H54 (cell line): ENCODE measurements around the gene STH.

Source experiments
- DNase-seq: peaks from one replicate; pipeline ENCODE4 v3.0.0; 2011; ENCODE audit warnings: low spot score, mixed read lengths; ENCODE audit not compliant: insufficient read length
- FAIRE-seq: peaks from 3 replicates; lab custom pipeline; 2011; peaks lifted over from hg19 to GRCh38; lab: Jason Lieb, UNC
- POLR2A ChIP-seq: IDR thresholded peaks from 2 replicates; pipeline ENCODE4 v1.6.1; 2011; ENCODE audit warnings: low read depth, mild to moderate bottlenecking, low read length

STH gene

DNA sequence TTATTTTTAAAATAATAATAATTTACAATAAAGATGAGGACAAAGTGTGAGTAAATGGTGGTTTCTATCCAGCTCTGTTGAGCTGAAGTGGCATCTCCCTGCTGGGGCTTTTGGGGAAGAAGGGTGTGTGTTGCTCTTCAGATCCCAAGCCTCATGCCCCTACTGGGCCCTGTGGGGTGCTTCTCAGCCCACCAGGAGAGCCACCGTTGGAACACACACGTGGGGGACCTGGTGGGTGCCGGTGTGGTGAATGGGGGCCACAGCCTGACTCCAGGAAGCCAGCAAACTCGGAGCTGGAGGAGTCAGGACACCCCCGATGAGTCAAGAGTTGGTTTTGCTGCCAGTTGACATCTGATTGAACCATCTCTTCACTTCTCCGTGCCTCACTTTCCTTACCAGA, 37.8 kb upstream of the STH start:
- FAIRE-seq, result no peak
- DNase-seq, result no peak
- no peak for TF ChIP-seq POLR2A

DNA sequence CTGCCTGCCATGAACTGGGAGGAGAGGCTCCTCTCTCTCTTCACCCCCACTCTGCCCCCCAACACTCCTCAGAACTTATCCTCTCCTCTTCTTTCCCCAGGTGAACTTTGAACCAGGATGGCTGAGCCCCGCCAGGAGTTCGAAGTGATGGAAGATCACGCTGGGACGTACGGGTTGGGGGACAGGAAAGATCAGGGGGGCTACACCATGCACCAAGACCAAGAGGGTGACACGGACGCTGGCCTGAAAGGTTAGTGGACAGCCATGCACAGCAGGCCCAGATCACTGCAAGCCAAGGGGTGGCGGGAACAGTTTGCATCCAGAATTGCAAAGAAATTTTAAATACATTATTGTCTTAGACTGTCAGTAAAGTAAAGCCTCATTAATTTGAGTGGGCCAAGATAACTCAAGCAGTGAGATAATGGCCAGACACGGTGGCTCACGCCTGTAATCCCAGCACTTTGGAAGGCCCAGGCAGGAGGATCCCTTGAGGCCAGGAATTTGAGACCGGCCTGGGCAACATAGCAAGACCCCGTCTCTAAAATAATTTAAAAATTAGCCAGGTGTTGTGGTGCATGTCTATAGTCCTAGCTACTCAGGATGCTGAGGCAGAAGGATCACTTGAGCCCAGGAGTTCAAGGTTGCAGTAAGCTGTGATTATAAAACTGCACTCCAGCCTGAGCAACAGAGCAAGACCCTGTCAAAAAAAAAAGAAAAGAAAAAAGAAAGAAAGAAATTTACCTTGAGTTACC, 36.7 kb upstream of the STH start:
- DNase-seq (no peak), FAIRE-seq (no peak)
- TF ChIP-seq POLR2A, result no peak

DNA sequence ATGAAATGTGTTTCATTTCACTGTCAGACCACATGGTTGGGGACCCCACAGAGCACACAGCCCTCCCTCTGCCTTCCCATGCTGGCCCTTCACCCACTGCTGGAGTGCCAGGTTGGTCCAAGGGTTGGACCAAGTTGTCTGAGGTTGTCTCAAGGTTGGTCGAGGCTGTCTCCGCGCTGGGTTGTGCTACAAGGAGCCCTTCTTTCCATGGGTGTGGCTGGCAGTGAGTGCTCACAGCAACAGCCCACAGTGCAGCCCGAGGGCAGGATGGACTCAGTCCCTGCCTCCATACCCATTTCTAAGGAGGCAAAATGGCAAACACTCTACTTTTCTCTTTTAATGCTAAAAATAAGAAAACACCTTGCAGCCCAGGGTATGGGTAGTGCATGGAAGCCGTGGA, 35.8 kb upstream of the STH start:
- FAIRE-seq, result no peak
- TF ChIP-seq POLR2A, result no peak
- DNase-seq, result no peak

DNA sequence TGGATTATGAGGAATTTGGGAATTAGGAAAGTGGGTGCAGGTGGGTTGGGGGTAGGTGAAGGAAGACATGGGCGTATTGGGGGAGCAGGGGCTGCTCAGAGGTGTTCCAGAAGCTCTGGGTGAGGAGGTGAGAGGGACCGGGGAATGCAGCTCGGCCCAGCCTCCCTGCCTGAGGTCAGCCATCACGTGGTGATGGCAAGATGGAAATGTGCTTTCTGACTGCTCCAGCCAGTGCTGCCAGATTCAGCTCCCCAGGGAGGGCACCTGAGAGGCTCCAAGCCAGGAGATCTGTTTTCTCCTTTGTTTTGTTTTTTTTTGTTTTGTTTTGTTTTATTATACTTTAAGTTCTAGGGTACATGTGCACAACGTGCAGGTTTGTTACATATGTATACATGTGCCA, 35.2 kb upstream of the STH start:
- no peak for FAIRE-seq
- TF ChIP-seq POLR2A, result no peak
- no peak for DNase-seq

DNA sequence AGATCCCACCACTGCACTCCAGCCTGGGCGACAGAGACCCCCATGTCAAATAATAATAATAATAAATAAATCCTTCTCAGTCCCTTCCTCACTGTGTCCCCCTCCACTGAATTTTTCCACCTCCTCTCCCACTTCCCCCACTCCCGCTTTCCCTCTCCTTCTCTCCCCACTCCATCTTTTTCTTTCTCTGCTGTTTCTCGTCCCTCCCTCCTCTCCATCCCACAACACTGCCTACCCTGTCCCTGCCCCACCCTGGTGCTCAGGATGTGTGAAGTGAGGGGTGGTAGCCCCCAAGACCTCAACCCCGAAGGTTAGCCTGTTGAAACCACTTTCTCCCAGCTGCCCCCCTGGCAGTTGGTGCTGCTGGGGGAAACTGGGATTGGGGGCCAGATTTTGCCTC, 34.4 kb upstream of the STH start:
- no peak for TF ChIP-seq POLR2A
- FAIRE-seq (no peak), DNase-seq (no peak)

DNA sequence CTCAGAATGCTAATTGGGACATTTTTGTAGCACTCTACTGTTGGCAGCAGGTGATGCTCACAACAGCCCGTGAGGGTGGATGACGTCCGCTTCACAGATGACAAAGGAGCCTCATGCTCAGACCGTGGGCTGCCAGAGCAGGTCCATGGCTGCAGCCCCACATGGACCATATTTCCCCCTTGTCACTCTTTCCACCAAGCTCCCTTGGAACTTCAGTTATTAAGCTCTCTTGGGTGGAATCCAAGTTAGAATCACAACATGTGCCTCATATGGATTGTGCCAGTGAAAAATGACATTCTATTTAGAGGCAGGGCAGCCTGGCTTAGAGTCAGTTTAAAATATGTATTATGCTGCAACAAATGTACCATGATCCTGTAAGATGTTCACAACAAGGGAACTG, 33.2 kb upstream of the STH start:
- DNase-seq, result no peak
- TF ChIP-seq POLR2A, result no peak
- no peak for FAIRE-seq

DNA sequence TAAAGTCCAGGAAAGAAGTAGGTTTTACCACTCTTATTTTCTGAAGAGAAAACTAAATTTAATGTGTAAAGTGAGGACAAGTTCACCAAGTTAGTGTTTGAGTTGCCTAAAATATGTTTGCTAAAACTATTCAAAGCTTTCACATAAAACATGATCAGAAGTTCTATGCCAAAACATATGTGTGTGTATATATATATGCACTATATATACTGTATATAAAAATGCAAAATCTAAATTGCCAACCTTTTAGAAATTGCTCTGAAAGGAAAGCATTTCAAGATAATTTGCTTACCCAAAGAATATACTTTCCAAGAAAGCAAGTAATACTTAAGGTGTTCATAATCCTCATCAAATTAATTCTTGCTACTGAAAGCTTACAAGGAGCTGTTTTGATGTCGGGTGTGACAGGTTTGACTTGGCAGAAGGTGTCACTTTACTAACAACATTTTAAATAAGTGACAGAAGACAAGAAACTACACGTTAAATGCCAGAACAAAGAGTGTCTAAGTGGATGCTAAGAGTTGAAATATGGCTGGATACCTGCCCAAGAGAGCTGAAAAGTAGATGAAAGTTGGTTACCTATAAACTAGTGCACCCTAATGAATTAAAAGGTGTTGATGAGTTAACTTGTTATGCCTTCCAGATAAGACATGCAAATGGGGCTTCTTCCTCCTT, 32.3 kb upstream of the STH start:
- DNase-seq (no peak), FAIRE-seq (no peak)
- no peak for TF ChIP-seq POLR2A

DNA sequence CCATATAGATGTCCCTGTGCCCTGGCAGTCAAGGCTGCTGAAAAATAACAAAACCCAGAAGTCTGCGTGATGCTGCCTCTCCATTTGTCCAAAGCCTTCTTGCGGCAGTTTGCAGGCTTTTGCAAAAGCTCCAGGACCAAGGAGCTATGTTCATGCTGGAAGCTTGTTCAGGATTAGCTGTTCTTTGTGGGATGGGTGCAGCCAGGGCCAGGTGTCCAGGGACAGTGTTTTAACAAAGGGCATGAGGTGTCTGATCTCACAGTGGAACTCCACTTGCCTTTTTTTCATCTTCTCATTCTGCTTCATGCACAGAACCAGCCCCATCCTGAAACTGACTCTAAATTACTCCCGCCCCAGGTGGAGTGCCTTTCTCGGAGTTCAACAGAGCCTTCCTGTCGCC, 31.7 kb upstream of the STH start:
- FAIRE-seq, result no peak
- DNase-seq, result no peak
- TF ChIP-seq POLR2A, result no peak

DNA sequence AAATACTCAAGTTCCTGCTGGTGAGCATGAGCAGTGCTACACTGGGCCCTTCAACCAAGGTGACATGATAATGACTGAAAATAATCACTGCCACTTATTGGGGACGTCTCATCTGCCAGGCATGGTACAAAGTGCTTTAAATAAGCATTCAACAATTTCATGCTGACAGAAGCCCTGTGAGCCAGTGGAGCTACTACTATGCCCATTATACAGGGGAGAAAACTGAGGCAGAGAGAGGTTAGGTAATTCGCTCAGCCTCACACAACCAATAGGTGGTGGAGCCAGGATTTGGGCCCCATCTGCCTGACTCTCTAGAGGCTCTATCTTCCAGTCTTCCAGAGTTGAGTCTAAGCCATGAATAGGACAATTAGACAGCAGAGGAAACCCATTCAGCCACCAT, 30.3 kb upstream of the STH start:
- FAIRE-seq (no peak), DNase-seq (no peak)
- no peak for TF ChIP-seq POLR2A

DNA sequence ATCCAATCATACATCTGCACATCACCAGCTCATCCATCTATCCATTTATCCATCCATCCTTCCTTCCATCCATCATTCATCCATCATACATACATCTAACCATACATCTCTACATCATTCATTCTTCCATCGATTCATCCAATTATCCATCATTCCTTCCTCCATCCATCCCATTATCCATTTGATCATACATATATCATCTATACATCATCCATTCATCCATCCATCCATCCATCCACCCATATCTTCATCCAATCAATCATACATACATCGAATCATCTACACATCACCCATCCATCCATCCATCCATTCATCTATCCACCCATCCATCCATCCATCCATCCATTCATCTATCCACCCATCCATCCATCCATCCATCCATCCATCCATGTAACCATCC, 29.3 kb upstream of the STH start:
- no peak for DNase-seq
- FAIRE-seq, result no peak
- no peak for TF ChIP-seq POLR2A

DNA sequence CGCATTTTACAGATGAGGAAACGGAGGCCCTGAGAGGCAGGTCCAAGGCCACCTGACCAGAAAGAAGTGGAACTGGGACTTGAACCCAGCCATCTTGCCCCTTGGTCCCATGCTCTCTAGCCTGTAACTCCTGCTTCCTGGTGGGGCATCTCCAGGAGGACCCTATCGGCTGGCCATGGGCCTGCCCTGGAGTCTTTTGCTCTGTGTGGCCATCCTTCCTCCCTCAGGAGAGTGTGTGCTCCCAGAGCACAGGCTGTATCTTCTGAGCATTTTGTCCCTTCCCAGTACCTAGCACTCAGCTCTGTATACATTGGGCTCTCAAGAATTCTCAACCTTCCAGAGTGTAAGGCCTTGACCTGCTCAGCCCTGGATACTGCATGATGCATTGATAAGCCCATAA, 28.4 kb upstream of the STH start:
- DNase-seq, result no peak
- TF ChIP-seq POLR2A, result no peak
- FAIRE-seq, result no peak

DNA sequence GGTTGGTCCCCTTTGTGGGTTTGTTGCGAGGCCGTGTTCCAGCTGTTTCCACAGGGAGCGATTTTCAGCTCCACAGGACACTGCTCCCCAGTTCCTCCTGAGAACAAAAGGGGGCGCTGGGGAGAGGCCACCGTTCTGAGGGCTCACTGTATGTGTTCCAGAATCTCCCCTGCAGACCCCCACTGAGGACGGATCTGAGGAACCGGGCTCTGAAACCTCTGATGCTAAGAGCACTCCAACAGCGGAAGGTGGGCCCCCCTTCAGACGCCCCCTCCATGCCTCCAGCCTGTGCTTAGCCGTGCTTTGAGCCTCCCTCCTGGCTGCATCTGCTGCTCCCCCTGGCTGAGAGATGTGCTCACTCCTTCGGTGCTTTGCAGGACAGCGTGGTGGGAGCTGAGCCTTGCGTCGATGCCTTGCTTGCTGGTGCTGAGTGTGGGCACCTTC, 27.3 kb upstream of the STH start:
- no peak for FAIRE-seq
- DNase-seq, result no peak

DNA sequence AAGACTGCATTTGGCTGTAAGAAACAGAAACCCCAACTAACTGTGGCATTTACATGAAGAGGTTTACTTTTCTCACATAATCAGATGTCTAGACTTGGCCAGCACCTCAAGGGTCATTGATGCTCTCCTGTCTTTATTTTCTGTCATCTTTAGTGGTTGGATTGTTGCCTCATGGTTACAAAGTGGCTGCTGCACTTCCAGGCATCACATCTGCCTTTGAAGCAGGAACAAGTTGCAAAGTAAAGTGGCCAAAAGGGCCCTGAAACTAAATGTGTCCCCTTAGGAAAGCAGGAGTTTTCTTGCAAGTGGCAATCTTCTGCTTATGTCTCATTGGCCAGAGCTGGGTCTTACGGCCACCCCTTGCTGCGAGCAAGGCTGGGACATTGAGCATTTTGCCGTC, 26.5 kb upstream of the STH start:
- FAIRE-seq, result no peak
- no peak for DNase-seq
- TF ChIP-seq POLR2A, result no peak

More for the DNA sequence above, 27.3 kb upstream of the STH start:
- no peak for TF ChIP-seq POLR2A

DNA sequence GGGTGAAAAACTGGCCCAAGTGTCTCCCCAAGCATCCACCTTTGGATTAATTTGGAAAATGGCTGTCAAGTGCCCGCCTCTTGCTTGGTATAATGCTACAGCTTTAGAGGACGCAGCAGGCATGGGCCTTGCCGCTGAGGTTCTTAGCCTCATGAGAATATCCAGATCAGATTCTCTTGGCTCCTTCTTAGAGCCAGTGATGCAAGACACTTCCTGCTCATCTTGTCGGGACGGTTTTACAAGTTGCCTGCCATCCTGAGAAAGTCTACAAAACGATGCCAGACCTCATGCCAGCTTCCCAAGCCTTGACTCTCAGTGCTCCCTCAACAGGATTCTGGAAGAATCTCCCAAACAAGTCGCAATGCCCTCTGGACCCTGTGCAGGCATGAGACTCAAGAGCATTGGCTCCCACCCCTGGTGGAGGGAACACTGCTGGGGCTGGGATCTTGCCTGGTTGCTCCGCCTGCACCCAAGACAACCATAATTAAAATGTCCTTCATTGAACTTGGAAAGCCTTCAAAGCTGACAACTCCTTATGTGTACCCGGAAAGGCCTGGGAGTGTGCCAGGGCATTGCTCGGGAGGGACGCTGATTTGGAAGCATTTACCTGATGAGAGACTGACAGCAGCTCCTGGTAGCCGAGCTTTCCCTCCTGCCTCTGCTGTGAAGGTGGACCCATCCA, 25.8 kb upstream of the STH start:
- DNase-seq, result no peak
- TF ChIP-seq POLR2A, result no peak
- FAIRE-seq, result no peak
